IMR-90 (cell line): ENCODE results near the gene PEX10. TPM values are rescaled to one million over a fixed set of nuclear protein-coding genes. Genes with fewer than 3 reads are reported as not detected.
"Not testable (repeated sequence)": the region's sequence is repeated elsewhere in the genome, so short reads cannot be mapped to it uniquely, and the experiment has no call there.

Source experiments
- ATAC-seq: fragments of 200-7000 bp; cut with Tn5 transposase; 2 replicates; pipeline ENCODE4 v1.9.1; 2020; ENCODE audit warnings: low read depth, mild to moderate bottlenecking, moderate library complexity
- BruUV-seq: library from RNA; stranded (reverse); fragments of 400-500 nt; replicated peaks from 2 replicates; lab custom pipeline; 2021; lab: Mats Ljungman, UMichigan
- CTCF ChIA-PET: fragments of 300-600 bp; formaldehyde crosslinking; extraction: SDS; loops from one replicate; lab custom pipeline; 2021; ENCODE audit warnings: antibody characterized with exemption; lab: Yijun Ruan, JAX
- POLR2A ChIA-PET: fragments of 300-600 bp; sonication (Branson Sonifier 250); formaldehyde crosslinking; loops from one replicate; lab custom pipeline; 2022; ENCODE audit warnings: antibody characterized with exemption; ENCODE audit not compliant: unreplicated experiment; lab: Charles Lee
- DNase-seq: peaks from one replicate; pipeline ENCODE4 v3.0.0; 2013
- H2AFZ ChIP-seq: replicated peaks from 2 replicates; pipeline ENCODE3; 2013; ENCODE audit warnings: low read length, mild to moderate bottlenecking; ENCODE audit not compliant: poor library complexity
- H2AK5ac ChIP-seq: 2 replicates; pipeline ENCODE4 v1.6.1; 2013; ENCODE audit warnings: low read depth, low read length, inconsistent platforms
- H2AK9ac ChIP-seq: replicated peaks from 2 replicates; pipeline ENCODE3; 2013; ENCODE audit warnings: mild to moderate bottlenecking, low read depth, low read length, moderate library complexity; ENCODE audit not compliant: poor library complexity
- H2BK120ac ChIP-seq: 2 replicates; pipeline ENCODE4 v1.6.1; 2013; ENCODE audit warnings: low read depth, low read length, inconsistent platforms
- H2BK15ac ChIP-seq: 3 replicates; pipeline ENCODE4 v1.6.1; 2013; ENCODE audit warnings: low read depth, low read length, inconsistent platforms
- H2BK20ac ChIP-seq: 2 replicates; pipeline ENCODE4 v1.6.1; 2013; ENCODE audit warnings: low read depth, mild to moderate bottlenecking, inconsistent platforms, low read length, moderate library complexity
- H2BK5ac ChIP-seq: 2 replicates; pipeline ENCODE4 v1.6.1; 2013; ENCODE audit warnings: mild to moderate bottlenecking, low read depth, low read length, inconsistent platforms; ENCODE audit not compliant: poor library complexity, severe bottlenecking
- H3K14ac ChIP-seq: replicated peaks from 2 replicates; pipeline ENCODE4 v1.6.1; 2013; ENCODE audit warnings: low read depth, low read length, inconsistent platforms
- H3K18ac ChIP-seq: 2 replicates; pipeline ENCODE4 v1.6.1; 2013; ENCODE audit warnings: low read depth, low read length, control low read depth
- H3K23ac ChIP-seq: 2 replicates; pipeline ENCODE4 v1.6.1; 2013; ENCODE audit warnings: low read depth, low read length, inconsistent platforms
- H3K27ac ChIP-seq: 2 replicates; pipeline ENCODE4 v1.5.1; 2013; ENCODE audit warnings: mild to moderate bottlenecking, control low read depth, low read length; ENCODE audit not compliant: insufficient read depth
- H3K27me3 ChIP-seq: 2 replicates; pipeline ENCODE4 v1.6.1; 2013; ENCODE audit warnings: low read length; ENCODE audit not compliant: control insufficient read depth, insufficient read depth
- H3K36me3 ChIP-seq: 2 replicates; pipeline ENCODE4 v1.6.1; 2013; ENCODE audit warnings: low read length, mixed read lengths; ENCODE audit not compliant: control insufficient read depth, insufficient read depth
- H3K4ac ChIP-seq: 2 replicates; pipeline ENCODE4 v1.6.1; 2013; ENCODE audit warnings: low read depth, low read length, inconsistent platforms
- H3K4me1 ChIP-seq: 2 replicates; pipeline ENCODE4 v1.6.1; 2013; ENCODE audit warnings: low read length, mixed read lengths; ENCODE audit not compliant: control insufficient read depth, insufficient read depth
- H3K4me2 ChIP-seq: 2 replicates; pipeline ENCODE4 v1.6.1; 2013; ENCODE audit warnings: low read depth, mild to moderate bottlenecking, control low read depth, low read length, moderate library complexity
- H3K4me3 ChIP-seq: 2 replicates; pipeline ENCODE4 v1.5.1; 2013; ENCODE audit warnings: low read depth, mild to moderate bottlenecking, control low read depth, low read length, moderate library complexity; ENCODE audit not compliant: insufficient read depth
- H3K56ac ChIP-seq: 2 replicates; pipeline ENCODE4 v1.6.1; 2013; ENCODE audit warnings: low read length, inconsistent platforms; ENCODE audit not compliant: insufficient read depth; ENCODE audit errors: extremely low read depth
- H3K79me1 ChIP-seq, 2 experiments: 2 replicates each; pipeline ENCODE4 v1.6.1; 2013; ENCODE audit warnings: low read length in 2 of 2, inconsistent platforms in 1 of 2, low read depth in 1 of 2
- H3K9ac ChIP-seq: 2 replicates; pipeline ENCODE4 v1.6.1; 2013; ENCODE audit warnings: low read depth, low read length, control low read depth
- H3K9me1 ChIP-seq: 2 replicates; pipeline ENCODE4 v1.6.1; 2013; ENCODE audit warnings: low read length, inconsistent platforms; ENCODE audit not compliant: insufficient read depth
- H3K9me3 ChIP-seq: 2 replicates; pipeline ENCODE4 v1.6.1; 2013; ENCODE audit warnings: low read length; ENCODE audit not compliant: control insufficient read depth, insufficient read depth
- H4K20me1 ChIP-seq: 2 replicates; pipeline ENCODE4 v1.6.1; 2013; ENCODE audit warnings: low read length, inconsistent platforms; ENCODE audit not compliant: insufficient read depth
- H4K5ac ChIP-seq: 2 replicates; pipeline ENCODE4 v1.6.1; 2013; ENCODE audit warnings: mild to moderate bottlenecking, low read depth, low read length, control low read depth
- H4K8ac ChIP-seq, 2 experiments: 2 replicates each; pipeline ENCODE4 v1.6.1; 2013; ENCODE audit warnings: low read depth in 2 of 2, low read length in 2 of 2, control low read depth in 1 of 2, inconsistent platforms in 1 of 2
- H4K91ac ChIP-seq: 2 replicates; pipeline ENCODE4 v1.6.1; 2013; ENCODE audit warnings: low read depth, low read length, inconsistent platforms; ENCODE audit not compliant: insufficient read depth
- WGBS, 2 experiments: methylation state at CpG; one replicate each; pipeline versions ENCODE4 v1.1.5 to v1.1.7; 2013; ENCODE audit warnings: missing lambda C conversion rate in 2 of 2; ENCODE audit not compliant: insufficient read length in 1 of 2; ENCODE audit errors: extremely low coverage in 2 of 2; 5-methylcytosine and 5-hydroxymethylcytosine counted together
- dilution Hi-C: fragments of 300-500 bp; cut with HindIII; formaldehyde crosslinking; loops from one replicate; pipeline ENCODE4 v1.14.3; 2018; ENCODE audit warnings: low sequenced_read_pairs; ENCODE audit not compliant: unreplicated experiment
- in situ Hi-C: fragments of 300-500 bp; cut with MboI; formaldehyde crosslinking; loops from 3 replicates; pipeline ENCODE4 v1.14.3; 2019; ENCODE audit warnings: low sequenced_read_pairs, inconsistent platforms, mixed read lengths
- intact Hi-C: fragments of 100-400 bp; cut with micrococcal nuclease; formaldehyde crosslinking; loops from 2 replicates; pipeline ENCODE4 v1.10.0; 2022
- polyA plus RNA-seq, 3 experiments: library from polyadenylated mRNA; depleted of rRNA; stranded (reverse); fragments of >200 nt; gene quantifications; 2 replicates each; pipeline ENCODE4 v1.2.3, GENCODE V29; 2012; ENCODE audit warnings: low replicate concordance in 1 of 3
- total RNA-seq: library from RNA; depleted of rRNA; stranded (reverse); fragments of >200 nt; gene quantifications from 2 replicates; pipeline ENCODE4 v1.2.3, GENCODE V29; 2012

Gene PEX10
- total and polyA plus RNA-seq, 2 of the 4 experiments (the other 2 are of a cell fraction), result 16.9 to 19.7 TPM

DNA sequence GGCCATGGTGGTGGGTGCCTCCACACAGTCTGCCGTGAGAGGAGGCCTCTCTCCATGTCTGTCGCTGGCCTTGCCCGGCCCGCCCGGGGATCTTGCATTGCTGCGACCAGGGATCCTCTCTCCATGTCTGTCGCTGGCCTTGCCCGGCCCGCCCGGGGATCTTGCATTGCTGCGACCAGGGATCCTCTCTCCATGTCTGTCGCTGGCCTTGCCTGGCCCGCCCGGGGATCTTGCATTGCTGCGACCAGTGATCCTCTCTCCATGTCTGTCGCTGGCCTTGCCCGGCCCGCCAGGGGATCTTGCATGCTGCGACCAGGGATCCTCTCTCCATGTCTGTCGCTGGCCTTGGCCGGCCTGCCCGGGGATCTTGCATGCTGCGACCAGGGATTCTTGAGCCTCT, 28.0 kb upstream of the PEX10 start:
- H3K36me3 ChIP-seq, H3K9ac ChIP-seq, H2BK15ac ChIP-seq, H3K23ac ChIP-seq, H2BK5ac ChIP-seq, H2AK5ac ChIP-seq, H3K4ac ChIP-seq, H4K91ac ChIP-seq, H3K4me1 ChIP-seq, H3K14ac ChIP-seq, H4K8ac ChIP-seq, CTCF ChIA-PET, H3K18ac ChIP-seq, DNase-seq, H3K4me2 ChIP-seq, H3K4me3 ChIP-seq, H2BK120ac ChIP-seq, H2AFZ ChIP-seq, H3K9me3 ChIP-seq, H2BK20ac ChIP-seq, H2AK9ac ChIP-seq, H3K27ac ChIP-seq, dilution Hi-C loops, ATAC-seq, H3K9me1 ChIP-seq, H4K20me1 ChIP-seq, POLR2A ChIA-PET, intact Hi-C loops, H3K79me1 ChIP-seq, H4K5ac ChIP-seq, H3K56ac ChIP-seq, BruUV-seq: not testable (repeated sequence)
- in situ Hi-C loops, result loop anchor here (25.0 kb wide), 1 partner anchor 622 kb away; the partner anchor contains the start of gene PRDM16
- peaks cover 50% of the 10 kb centered on the region for H3K27me3 ChIP-seq
- WGBS, 2 experiments, result 93% methylated on average over 14 of the region's 23 CpGs; no CpG with 5 or more reads in 1 of the 2 experiments
